Stomach smooth muscle (tissue), 2 donors: ENCODE results near the gene DESI1.
A peak's percentile ranks its signal among the peaks of the same experiment; 100 is the strongest.
"Not testable (repeated sequence)": the region's sequence is repeated elsewhere in the genome, so short reads cannot be mapped to it uniquely, and the experiment has no call there.

Source experiments
- H3K27ac ChIP-seq: one replicate; pipeline ENCODE4 v1.7.0; 2013; ENCODE audit warnings: mild to moderate bottlenecking, low read length, inconsistent platforms
- H3K27me3 ChIP-seq, 2 donors: one replicate each; pipeline ENCODE4 v1.7.0; 2013; ENCODE audit warnings: low read length in 2 of 2; ENCODE audit not compliant: insufficient read depth in 2 of 2, control insufficient read depth in 1 of 2
- H3K36me3 ChIP-seq, 2 donors: one replicate each; pipeline ENCODE4 v1.7.0; 2013; ENCODE audit warnings: low read length in 2 of 2; ENCODE audit not compliant: control insufficient read depth in 2 of 2, insufficient read depth in 2 of 2
- H3K4me1 ChIP-seq: one replicate; pipeline ENCODE4 v1.7.0; 2013; ENCODE audit warnings: low read length; ENCODE audit not compliant: control insufficient read depth, insufficient read depth
- H3K4me3 ChIP-seq, 2 donors: one replicate each; pipeline ENCODE4 v1.7.0; 2013; ENCODE audit warnings: low read length in 2 of 2
- H3K9ac ChIP-seq, 2 donors: one replicate each; pipeline ENCODE4 v1.7.0; 2013; ENCODE audit warnings: low read length in 2 of 2, mild to moderate bottlenecking in 1 of 2
- H3K9me3 ChIP-seq, 2 donors: one replicate each; pipeline ENCODE4 v1.7.0; 2013; ENCODE audit warnings: low read length in 2 of 2; ENCODE audit not compliant: control insufficient read depth in 2 of 2
- donor health status: healthy.
- donor health status: Pancreatic carcinoma.

Gene DESI1

GRCh38 chr22:41620589-41621098, at the start of gene DESI1:
Gene DESI1 (minus strand): TSS chr22:41621043. CDS start chr22:41620839, 204 bp downstream.
- Histone ChIP-seq H3K4me1 (peaks cover 20% of the 10 kb centered on the region), H3K9me3 (no peaks in the 10 kb centered on the region), H3K36me3 (peaks cover 0 to 5% of the 10 kb centered on the region in 2 donors), H3K9ac (peak within 1 kb of the TSS; percentile 98 to 100), H3K27ac (peak within 1 kb of the TSS; percentile 99), H3K4me3 (peak within 1 kb of the TSS; percentile 99 to 100), H3K27me3 (no peaks in the 10 kb centered on the region)

DNA sequence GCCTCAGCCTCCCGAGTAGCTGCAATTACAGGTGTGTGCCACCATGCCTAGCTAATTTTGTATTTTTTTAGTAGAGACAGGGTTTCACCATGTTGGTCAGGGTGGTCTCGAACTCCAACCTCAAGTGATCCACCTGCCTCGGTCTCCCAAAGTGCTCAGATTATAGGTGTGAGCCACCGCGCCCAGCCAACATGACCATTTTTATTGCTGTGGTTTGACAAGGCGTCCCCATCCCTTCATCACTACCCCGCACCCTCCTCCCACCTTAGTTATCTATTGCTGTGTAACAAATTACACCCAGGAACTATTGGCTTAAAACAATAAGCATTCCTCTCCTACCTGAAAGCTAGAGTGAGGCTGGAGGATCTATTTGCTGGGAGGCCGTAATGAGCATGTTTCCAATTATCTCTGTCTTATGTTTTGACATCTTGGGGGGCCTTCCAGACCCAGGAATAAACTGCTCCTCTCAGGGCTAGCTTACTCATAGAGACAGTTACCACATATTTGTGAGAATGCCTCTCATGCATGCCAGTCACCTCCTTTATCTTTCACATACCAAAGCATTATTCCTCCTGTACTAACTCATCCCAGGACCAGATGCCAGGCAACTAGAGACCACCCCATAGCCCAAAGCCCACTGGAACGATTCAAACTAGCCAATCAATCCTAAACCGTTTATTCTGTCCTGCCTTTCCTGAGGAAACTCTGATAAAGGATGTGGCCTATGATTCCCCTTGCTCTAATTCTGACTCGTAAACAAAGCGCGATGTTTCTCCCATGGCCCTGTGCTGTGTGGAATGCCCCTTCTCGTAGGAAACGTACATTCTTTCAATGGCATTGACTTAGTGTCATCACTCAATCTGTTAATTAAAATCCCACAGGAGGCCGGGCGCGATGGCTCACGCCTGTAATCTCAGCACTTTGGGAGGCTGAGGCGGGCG, 48.4 kb upstream of the DESI1 start:
- peaks cover 3 to 10% of the 10 kb centered on the region in 2 donors for H3K36me3 ChIP-seq
- H3K4me1 ChIP-seq, result peaks cover 9% of the 10 kb centered on the region
- no peak overlapping the region for H3K4me3 ChIP-seq
- no peak overlapping the region for H3K27ac ChIP-seq
- no peaks in the 10 kb centered on the region for H3K27me3 ChIP-seq
- H3K9me3 ChIP-seq, result no peaks in the 10 kb centered on the region
- no peak overlapping the region for H3K9ac ChIP-seq

DNA sequence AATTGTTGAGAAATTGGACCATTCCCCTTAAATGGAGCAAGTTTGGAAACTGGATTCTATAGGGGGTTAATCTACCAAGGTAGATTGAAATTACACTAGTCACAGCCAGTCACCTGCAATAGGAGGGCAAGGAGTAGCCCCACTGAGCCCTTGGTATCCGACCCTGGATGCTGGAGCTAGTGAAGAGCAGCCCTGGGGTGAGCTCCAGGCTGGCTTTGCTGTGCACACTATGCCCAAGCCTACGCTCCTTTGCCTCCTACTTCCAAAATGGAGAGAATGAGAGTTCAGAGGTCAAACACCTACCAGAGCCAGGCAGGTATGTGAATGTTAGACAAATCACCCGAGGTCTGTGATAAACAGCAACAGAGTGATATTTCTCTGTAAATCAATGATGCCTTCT, 44.1 kb upstream of the DESI1 start:
- Histone ChIP-seq H3K4me3 (no peak overlapping the region), H3K27ac (no peak overlapping the region), H3K9me3 (no peaks in the 10 kb centered on the region), H3K9ac (no peak overlapping the region), H3K27me3 (no peaks in the 10 kb centered on the region), H3K4me1 (peaks cover 9% of the 10 kb centered on the region), H3K36me3 (peaks cover 33 to 42% of the 10 kb centered on the region in 2 donors)

DNA sequence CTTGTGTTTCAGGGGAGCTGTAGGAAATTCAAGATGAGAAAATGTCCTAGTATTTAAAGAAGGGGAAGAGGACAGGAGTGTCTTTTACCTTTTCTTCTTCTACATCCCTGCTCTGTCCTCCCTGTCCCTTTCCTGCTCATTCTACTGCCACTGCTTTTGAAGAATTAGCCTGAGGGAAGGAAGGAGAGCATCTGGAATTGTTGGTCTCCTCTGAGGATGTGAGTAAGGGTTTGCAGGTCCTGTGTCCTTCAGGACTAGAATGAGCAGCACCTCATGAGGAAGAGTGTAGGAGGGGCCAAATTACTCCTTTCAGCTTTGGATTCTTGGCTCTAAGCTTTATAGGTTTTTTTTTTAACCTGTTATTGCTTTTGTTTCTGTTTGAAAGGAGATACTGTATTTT, 43.6 kb upstream of the DESI1 start:
- no peak overlapping the region for H3K27ac ChIP-seq
- H3K27me3 ChIP-seq, result no peaks in the 10 kb centered on the region
- no peak overlapping the region for H3K9ac ChIP-seq
- no peaks in the 10 kb centered on the region for H3K9me3 ChIP-seq
- H3K4me3 ChIP-seq, result no peak overlapping the region
- H3K4me1 ChIP-seq, result peaks cover 9% of the 10 kb centered on the region
- peaks cover 36 to 46% of the 10 kb centered on the region in 2 donors for H3K36me3 ChIP-seq

DNA sequence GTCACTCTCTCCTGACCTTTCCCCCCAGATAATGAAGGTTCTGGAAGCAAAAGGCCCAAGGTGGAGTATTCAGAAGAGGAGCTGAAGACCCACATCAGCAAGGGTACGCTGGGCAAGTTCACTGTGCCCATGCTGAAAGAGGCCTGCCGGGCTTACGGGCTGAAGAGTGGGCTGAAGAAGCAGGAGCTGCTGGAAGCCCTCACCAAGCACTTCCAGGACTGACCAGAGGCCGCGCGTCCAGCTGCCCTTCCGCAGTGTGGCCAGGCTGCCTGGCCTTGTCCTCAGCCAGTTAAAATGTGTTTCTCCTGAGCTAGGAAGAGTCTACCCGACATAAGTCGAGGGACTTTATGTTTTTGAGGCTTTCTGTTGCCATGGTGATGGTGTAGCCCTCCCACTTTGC, 42.8 kb upstream of the DESI1 start:
- H3K9me3 ChIP-seq, H3K27me3 ChIP-seq, H3K9ac ChIP-seq, H3K27ac ChIP-seq, H3K4me1 ChIP-seq, H3K4me3 ChIP-seq: not testable (repeated sequence)
- H3K36me3 ChIP-seq, result peaks cover 36 to 53% of the 10 kb centered on the region in 2 donors

DNA sequence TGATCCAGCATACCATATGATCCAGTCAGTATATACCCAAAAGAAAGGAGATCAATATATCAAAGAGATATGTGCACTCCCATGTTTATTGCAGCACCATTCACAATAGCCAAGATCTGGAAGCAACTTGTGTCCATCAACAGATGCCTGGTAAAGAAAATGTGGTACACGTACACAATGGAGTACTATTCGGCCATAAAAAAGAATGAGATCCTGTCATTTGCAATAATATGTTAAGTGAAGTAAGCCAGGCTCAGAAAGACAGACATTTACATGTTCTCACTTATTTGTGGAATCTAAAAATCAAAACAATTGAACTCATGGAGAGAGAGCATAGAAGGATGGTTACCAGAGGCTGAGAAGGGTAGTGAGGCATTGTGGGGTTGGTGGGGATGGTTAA, 40.9 kb upstream of the DESI1 start:
- no peak overlapping the region for H3K27ac ChIP-seq
- H3K36me3 ChIP-seq, result peaks cover 52 to 67% of the 10 kb centered on the region in 2 donors
- H3K9ac ChIP-seq, result no peak overlapping the region
- H3K4me3 ChIP-seq, result no peak overlapping the region
- H3K27me3 ChIP-seq, result no peaks in the 10 kb centered on the region
- H3K4me1 ChIP-seq, result peaks cover under 1% of the 10 kb centered on the region
- no peaks in the 10 kb centered on the region for H3K9me3 ChIP-seq

GRCh38 chr22:41661088-41661487, 40.2 kb upstream of the DESI1 start:
- Histone ChIP-seq H3K36me3 (peaks cover 54 to 71% of the 10 kb centered on the region in 2 donors), H3K27me3 (no peaks in the 10 kb centered on the region), H3K4me3 (no peak overlapping the region), H3K4me1 (no peaks in the 10 kb centered on the region), H3K9me3 (no peaks in the 10 kb centered on the region), H3K9ac (no peak overlapping the region), H3K27ac (no peak overlapping the region)

- H3K36me3 ChIP-seq, result peaks cover 57 to 73% of the 10 kb centered on the region in 2 donors
These were observed 39.6 kb upstream of the DESI1 start for GRCh38 chr22:41660416-41660815.

GRCh38 chr22:41659941-41660340, 39.1 kb upstream of the DESI1 start:
- peaks cover 61 to 74% of the 10 kb centered on the region in 2 donors for H3K36me3 ChIP-seq
- H3K4me1 ChIP-seq, result no peaks in the 10 kb centered on the region
- H3K4me3 ChIP-seq, result no peak overlapping the region
- H3K27ac ChIP-seq, result no peak overlapping the region
- H3K9ac ChIP-seq, result peak overlapping the region; percentile 9 to 36
- no peaks in the 10 kb centered on the region for H3K27me3 ChIP-seq
- H3K9me3 ChIP-seq, result no peaks in the 10 kb centered on the region

More at GRCh38 chr22:41660416-41660815, 39.6 kb upstream of the DESI1 start:
- H3K9ac ChIP-seq, result peak overlapping the region in 1 of 2 donors; percentile 36
- H3K9me3 ChIP-seq, result no peaks in the 10 kb centered on the region
- no peak overlapping the region for H3K4me3 ChIP-seq
- H3K27me3 ChIP-seq, result no peaks in the 10 kb centered on the region
- no peaks in the 10 kb centered on the region for H3K4me1 ChIP-seq
- H3K27ac ChIP-seq, result no peak overlapping the region

DNA sequence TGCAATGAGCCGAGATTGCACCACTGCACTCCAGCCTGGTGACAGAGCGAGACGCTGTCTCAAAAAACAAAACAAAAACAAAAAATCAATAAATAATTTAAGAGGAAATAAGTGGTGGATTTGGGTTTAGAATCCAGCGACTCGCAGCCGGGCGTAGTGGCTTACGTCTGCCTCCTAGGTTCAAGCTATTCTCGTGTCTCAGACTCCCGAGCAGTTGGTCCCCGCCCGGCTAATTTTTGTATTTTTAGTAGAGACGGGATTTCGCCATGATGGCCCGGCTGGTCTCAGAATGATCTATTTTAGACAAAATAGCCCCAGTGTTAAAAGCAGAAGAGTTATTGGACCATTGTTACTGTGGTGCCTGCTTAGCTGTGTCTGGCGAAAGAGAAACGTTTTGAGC, 38.0 kb upstream of the DESI1 start:
- no peak overlapping the region for H3K27ac ChIP-seq
- no peaks in the 10 kb centered on the region for H3K9me3 ChIP-seq
- no peaks in the 10 kb centered on the region for H3K27me3 ChIP-seq
- no peaks in the 10 kb centered on the region for H3K4me1 ChIP-seq
- peaks cover 67 to 77% of the 10 kb centered on the region in 2 donors for H3K36me3 ChIP-seq
- H3K4me3 ChIP-seq, result no peak overlapping the region
- H3K9ac ChIP-seq, result no peak overlapping the region

- Histone ChIP-seq H3K4me3 (no peak overlapping the region), H3K4me1 (no peaks in the 10 kb centered on the region), H3K36me3 (peaks cover 68 to 79% of the 10 kb centered on the region in 2 donors), H3K27me3 (no peaks in the 10 kb centered on the region), H3K9ac (no peak overlapping the region), H3K27ac (no peak overlapping the region), H3K9me3 (no peaks in the 10 kb centered on the region)
These were observed 36.9 kb upstream of the DESI1 start for GRCh38 chr22:41657709-41658108.
